Measurements from ENCODE around the gene DNAL1.

The DNAL1 gene

DNA sequence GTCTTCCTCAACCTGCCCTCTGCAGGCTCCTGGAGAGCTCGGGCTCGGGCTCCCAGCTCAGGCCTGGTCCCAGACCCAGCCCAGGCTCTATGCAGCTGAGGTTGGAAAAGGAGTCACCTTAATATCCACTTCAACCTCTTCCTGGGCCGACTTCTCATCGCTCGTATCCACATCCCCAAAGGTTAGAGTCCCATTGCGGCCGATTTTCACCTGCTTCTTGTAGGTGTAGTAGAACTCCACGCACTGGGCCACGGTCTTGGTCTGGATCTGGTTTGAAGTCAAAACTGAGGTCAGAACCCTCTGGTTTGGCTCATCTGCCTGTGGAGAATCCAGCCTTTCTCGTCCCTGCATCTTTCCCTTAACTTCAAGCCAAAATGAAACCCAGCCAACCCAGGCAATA is 77.8 kb downstream of the DNAL1 start:
- FAIRE-seq (no peak), DNase-seq (ENCODE audit: low spot score) (no peak)

DNA sequence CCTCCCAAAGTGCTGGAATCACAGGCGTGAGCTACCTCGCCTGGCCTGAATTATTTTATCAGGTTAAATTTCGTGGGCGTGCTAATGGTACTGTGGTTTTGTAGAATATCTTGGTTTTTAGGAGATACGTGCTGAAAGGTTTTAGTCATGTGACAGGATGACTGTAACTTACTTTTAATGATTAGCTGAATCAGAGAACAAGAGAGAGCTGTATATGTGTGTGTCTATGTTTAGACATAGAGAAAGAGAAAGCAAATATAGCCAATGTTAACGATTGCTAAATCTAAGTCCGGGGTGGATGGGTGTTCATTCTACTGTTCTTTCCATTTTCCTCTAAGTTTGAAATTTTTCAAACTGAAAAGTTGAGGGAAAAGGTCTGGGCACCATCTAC is 78.6 kb downstream of the DNAL1 start:
- FAIRE-seq, result peak; percentile 90
- DNase-seq (ENCODE audit: low spot score), result peak; percentile 80

DNA sequence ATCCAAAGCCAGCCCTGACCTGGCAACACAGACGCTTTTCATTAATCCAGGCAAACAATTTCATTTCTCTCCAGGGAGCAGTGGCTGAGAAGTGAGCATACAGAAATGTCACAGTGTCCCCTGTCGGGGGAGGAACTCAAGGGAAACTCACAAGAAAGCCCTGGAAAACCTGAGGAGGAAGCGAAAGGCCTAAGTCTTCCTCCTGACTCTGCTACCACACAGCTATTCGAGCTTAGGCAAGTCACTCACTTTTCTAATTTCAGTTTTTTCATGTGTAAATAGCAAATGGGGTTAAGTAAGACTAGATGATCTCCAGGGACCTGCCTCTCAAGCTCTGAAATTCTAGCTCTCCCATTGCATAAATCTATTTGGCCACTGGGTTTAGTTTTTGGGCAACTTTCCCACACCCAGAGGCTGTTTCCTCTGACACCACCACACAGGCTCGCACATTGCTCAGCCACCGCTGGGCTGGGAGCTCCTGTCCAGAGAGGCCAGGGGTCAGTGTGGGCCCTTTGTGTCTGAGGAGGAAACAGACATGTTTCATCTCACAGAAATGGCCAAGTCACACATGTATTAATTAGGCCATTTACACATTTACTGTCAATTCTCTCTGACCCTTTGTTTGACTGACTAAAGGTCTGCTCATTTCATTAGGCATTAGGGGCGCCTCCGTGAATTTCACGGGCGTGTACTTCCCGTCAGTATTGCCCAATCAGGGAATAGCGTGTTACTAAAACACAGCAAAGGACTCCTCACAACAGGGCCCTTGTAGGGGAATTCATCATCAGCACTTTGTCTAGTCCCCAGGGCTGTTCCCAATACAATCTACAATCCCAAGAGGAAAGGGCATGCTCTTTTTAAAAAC is 79.2 kb downstream of the DNAL1 start:
- peak; percentile 71 for DNase-seq (ENCODE audit: low spot score)

DNA sequence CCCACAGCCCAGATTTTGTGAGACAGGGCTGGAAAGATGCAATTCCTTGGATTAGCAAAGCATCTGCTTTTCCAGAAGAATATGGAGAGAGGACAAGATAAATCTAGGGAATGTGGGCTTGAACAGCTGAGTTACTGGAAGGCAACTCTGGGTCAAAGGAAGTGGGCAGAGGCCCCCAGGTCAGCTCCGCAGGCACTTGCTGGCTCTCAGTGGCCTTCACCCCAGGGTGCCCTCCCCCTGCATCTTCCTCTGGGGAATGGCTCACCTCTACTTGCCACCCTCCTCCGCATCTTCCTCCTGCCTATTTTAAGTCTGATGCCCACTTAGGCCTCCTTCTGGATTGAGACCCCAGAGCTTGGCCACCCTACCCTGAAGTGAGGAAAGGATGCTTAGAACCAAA is 79.9 kb downstream of the DNAL1 start:
- no peak for DNase-seq (ENCODE audit: low spot score)
- FAIRE-seq, result no peak

More for the DNA sequence above, 79.2 kb downstream of the DNAL1 start:
- peak; percentile 79 for FAIRE-seq

DNA sequence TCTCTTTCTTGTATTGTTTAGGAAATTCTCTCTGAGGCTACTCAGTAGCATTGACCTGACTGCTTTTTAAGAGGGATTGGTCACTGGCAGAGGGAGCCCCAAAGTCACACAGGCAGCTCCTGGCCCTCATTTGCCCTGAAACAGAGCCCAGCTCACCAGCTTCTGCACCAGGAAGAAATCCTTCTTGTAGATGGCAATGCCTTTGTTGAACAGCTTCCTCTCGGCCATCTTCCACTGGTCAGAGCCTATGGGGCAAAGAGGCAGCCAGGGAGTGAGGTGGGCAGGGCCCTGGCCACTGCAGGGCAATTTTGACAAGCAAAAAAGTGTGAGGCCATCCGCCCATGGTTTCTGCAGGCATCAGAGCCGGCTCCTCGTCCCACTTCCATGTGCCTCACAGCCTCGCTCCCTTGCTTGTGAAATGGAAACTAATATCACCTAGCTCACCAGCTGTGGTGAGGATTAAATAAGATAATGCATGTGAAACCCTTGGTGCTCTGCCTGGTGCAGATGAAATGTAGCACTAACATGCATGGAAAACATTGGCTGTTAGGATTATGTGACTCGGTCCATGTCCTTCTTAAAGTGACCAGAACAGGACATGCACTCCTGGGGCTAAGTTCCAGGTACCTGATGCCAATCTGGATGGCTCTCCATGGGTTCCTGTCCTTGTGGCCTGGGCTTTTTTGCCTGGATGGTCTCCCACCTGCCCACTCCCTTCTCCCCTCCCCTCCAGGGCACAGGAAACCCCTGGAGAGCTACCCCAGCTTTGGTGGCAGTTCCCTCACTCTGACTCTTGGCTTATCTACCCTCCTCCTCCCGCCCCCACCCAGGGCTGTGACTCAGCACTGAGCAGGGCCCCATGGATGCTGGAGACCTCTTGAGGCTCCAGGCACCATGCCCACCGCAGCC is 80.6 kb downstream of the DNAL1 start:
- DNase-seq (ENCODE audit: low spot score), result peak; percentile 56
- FAIRE-seq, result peak; percentile 11

DNA sequence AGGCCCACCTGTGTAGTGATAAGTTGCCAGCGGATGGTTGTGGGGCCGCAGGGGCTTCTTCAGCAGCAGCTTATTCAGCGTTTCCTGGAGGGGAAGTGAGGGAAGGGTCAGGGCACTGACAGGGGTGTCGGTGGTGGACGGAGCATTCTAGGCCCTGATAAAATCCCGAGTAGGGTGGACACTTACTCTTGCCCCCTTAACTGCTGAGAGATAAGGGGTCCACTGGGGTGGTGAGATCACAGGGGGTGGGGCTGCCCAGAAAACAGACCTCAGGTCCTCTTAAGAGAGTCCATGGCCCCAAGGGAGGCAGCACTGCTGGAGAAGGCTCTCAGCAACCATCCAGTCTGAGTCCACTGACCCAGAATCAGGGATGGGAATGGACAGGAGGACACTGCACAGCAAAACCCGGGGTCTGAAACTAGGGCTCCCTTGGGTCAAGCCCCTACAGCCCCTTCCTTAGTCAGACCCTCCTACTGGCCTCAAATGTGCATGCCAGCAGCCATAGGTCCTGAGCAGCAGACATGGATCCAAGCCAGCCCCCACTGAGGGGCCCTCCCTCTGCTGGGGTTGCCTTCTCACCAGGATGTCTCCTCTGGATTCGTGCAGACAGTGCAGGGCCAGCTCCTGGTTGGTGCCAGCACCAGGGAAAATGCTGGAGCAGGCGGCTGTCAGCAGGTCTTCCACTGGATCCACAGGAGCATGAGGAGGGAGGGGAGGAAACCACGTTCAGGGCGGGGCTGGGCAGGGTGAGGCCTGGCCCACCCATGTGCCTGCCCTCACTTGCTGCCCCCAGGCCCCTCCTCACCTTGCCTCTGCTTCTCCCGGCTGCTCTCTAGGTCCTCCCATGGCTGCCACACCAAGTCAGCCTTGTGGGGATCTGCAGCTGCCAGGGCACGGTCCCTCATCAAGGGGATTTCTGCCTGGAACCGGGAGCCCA is 81.5 kb downstream of the DNAL1 start:
- FAIRE-seq (no peak), DNase-seq (ENCODE audit: low spot score) (peak; percentile 48)

DNA sequence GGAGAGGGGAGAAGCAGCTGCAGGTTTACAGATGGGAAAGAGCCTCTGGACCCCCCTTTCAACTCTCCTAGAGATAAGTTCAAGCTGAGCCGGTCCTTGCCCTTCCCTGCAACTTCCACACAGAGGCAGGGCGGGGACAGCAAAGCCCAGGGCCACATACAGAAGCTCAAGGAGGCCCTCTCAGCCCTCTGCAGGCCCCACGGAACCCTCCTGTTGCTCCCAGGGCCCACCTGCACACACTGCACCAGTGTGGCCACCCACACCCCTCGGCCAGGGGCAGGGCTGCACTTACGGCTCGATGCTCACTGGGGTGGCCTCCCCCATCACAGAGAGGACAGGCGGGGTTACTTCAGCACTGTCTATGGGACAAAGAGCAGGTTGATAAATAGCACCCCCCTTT is 82.4 kb downstream of the DNAL1 start:
- no peak for FAIRE-seq
- DNase-seq (ENCODE audit: low spot score), result no peak

DNA sequence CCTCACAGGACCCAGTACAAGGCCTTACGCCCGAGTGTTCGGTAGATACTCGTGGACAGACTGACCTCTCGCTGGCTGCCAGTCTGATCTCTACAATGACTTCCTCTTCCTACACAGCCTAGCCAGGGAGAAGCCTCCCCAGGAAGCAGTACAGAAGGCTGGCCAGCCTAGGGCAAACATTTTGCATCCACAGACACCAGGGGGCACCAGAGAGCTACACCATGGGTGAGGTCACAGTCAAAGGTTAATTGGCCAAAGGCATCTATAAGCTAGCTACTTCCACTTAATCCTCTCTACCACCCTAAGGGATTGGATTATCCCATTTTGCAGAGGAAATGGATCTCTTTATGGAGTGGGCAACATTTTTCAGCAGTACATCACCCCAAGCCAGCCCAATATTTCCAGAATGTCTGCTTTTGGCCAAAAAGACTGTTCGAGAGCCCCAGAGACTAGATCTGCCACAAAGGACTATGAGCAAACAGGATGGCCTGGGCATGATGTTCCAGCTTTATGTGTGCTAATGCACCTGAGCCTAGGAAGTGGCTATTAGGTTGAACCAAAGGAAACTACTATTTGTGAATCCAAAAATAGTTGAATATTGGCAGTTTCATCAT is 84.0 kb downstream of the DNAL1 start:
- DNase-seq (ENCODE audit: low spot score), result peak; percentile 72
- no peak for FAIRE-seq

DNA sequence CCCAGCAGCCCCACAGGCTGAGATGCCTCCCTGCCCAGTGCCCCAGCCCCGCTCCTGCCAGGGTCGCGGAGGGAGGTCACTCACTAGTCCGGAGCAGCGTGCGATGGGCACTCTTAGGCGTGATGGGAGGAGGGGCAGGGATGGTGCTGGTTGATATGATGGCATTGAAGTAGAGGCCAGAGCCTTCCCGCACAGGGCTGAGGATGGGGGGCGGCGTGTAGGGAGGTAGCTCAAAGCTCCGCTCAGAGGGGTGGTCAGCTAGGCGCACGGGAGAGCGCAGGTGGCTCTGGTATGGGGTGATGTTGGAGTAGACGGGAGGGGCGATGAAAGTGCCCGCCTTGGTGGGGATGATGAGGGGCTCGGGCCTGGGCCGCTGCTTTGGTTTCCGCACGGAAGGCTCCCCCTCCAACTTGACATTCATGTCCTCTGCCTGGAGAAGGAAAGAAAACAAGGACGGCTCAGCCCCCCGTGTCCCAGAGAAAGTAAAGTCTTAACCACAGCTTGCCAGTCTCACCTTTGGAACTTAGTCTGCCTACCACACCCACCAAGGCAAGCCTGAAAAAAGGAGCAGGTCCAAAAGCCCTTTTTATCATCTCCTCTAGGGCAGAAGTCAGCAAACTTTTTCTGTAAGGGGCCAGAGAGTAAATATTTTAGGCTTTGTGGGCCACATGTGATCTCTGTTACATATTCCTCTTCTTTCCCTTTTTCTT is 84.9 kb downstream of the DNAL1 start:
- DNase-seq (ENCODE audit: low spot score) (no peak), FAIRE-seq (no peak)

DNA sequence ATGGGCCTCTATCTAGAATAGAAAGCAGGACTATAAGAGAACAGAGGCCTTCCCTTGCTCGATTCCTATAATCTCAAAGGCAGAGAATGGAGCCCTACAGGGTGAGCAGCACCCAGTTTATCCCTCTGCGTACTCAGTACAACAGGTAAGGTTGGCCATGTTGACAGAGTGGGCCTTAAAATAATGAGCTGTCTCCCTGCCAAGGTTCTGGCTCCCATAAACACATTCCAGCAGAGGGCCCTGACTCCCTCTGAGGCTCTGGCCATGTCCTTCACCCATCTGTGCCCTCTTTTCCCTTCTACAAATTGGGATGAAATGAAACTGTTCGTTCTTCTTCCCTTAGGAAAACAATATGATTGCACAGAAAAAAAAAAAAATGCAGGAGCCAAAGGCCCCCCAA is 86.3 kb downstream of the DNAL1 start:
- FAIRE-seq (no peak), DNase-seq (ENCODE audit: low spot score) (no peak)

DNA sequence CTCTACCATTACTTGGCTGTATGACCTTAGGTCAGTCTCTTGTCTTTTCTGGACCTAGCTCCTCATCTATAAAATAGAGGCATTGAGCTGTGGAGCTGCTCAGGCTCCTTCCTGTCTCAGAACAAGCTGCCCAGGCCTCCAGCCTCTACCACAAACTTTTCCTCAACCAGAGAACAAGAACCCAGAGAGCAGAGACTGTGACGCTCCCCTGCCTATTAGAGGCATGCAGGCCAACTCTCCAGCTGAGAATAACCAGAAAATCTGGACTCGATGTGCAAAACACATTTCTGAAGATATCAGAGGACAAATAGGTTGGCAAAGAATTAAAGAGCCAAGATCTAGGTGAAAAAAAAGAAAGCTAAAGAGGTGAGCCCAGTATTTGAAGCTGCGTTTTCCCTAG is 87.2 kb downstream of the DNAL1 start:
- FAIRE-seq (no peak), DNase-seq (ENCODE audit: low spot score) (no peak)

DNA sequence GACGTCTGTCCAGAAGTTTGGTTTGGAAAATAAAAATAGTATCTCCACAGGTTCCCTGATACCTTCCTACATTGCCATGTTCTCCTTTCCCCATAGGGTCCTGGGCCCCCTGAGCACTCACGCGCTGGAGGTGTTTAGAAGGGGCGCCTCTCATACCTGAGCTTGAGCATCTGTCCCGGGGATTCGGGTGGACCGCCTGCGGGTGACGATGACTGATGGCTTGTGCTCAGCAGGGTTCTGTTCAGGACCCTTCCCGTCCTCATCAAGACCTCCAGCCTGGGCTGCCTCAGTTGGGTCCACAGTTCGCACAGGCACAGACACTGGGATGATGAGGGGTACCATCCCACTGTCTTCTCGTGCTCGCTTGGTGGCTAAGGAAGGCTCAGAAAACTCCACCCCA is 92.1 kb downstream of the DNAL1 start:
- FAIRE-seq, result no peak
- no peak for DNase-seq (ENCODE audit: low spot score)

DNA sequence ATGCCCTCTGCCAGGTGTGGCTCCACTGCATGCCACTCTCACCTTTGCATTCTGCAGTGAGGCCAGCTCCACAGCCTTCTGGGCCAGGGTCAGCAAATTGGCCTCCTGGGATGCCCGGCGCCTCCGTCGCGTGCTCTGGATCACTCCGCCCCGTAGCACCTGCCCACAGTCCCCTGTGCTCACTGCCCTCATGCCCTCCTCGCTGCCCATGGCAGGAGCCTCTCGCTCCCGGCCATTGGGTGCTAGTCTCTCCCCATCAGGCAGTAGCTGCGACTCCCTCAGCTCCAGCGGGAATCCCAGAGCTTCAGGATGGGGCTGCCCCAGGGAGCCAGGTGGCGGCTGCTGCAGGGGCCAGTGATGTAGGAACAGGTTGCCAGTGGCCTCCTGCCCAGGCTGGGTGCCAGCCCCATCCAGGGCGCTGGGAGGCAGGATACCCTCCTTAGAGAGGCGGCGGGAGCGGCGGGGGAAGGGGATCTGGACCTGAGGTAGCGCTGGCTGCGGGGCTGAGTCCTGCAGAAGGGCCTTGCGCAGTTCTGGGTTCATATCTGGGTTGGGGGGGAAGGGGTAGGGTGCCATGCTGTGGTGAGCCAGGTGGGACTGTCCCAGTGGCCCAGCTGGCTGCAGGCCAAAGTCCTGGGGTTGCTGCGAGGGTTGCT is 93.9 kb downstream of the DNAL1 start:
- DNase-seq (ENCODE audit: low spot score) (no peak), FAIRE-seq (no peak)

DNA sequence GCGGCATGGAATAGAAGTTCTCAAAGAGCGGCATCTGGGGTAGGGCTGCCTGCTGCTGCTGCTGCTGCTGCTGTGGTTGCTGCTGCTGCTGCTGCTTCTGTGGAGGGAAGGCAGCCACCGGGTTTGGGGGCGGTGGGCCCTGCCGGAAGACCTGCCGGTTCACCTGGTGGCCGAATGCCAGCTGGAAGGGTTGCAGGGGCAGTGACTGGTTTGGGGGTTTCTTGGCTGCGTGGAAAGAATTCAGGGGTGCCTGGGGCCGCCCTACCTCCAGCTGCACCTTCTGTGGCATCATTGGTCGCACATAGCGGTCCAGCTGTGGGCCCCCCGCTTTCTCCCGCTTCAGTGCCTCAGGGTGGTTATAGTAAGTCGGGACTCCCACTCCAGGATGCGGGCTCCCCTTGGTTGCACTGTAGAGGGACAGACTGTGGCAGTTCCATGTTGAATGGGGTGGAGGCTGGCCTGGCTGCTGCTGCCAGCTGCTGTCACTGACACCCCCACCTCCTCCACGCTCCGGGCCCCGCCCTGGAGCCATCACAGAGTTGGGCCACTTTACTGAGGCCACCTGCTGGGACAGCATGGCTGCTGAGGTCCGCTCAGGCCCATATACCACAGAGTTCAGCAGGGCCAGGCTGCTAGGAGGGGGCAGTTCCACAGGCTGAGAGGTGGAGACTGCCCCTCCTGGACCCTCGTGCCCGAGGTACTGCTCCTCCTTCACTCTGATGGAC is 94.5 kb downstream of the DNAL1 start:
- FAIRE-seq, result no peak
- DNase-seq (ENCODE audit: low spot score), result no peak

DNA sequence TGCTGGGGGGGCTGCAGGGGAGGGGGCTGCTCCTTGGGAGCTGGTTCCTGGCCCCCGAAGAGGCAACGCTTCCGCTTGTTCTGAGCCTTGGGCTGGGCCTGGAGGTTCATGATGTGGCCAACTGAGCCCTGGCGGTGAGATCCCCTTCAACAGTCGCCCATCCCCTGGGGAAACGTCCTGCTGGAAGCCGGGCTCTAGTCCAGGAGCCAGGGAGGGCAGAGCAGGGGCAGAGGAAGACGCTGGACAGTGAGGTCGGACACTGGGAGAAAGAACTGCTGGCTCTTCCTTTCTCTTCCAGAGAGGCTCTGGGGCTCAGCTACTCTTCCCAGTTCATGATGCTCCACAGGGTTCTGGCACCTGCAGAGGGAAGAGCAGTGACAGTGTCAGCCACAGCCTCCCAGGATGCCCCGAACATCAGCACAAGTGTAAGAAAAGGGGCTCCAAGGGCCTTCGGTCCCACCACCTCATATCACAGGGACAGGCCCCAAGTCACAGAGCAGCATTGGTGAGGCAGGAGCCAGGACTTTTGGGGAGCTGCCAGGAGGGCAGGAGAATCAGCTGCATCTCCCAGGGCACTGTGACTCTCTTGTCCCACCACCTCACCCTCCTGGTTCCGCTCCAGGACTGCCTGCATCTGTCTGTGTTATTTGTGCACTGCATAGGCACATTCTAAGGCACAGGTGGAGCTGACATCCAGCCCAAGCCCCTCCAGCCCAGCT is 95.3 kb downstream of the DNAL1 start:
- DNase-seq (ENCODE audit: low spot score) (no peak), FAIRE-seq (no peak)

DNA sequence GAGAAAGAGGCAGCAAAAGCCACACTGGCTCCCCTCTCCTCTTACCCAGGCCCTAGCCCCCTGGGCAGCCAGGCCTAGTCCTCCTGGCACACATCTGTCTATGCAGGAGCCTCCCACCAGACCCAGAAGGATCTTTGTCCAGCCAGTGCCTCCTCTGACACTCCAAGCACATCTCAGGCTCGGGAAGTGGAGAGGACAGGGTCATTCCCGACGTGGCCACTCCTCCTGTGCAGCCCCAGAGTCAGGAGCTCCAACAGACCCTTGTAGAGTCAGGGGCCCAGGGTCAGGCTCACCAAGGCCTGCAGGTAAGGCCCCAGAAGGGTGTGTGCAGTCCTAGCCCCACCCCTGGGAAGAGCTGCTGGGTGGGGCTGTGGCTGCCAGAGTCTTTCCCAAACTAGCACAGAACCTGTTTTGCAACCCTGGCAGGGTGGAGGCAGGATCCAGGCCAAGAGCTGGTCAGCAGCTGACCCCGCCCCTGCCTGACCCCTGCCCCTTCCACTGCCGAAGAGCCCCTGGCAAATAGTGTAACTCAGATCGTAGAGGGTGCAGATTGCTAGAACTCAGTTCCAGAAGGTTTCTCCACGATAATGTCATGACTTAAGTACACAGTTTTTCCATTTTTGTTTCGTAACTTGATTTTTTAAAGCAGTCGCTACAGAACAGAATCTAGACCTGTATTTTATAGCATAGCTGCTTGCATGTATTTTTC is 96.0 kb downstream of the DNAL1 start:
- no peak for FAIRE-seq

DNA sequence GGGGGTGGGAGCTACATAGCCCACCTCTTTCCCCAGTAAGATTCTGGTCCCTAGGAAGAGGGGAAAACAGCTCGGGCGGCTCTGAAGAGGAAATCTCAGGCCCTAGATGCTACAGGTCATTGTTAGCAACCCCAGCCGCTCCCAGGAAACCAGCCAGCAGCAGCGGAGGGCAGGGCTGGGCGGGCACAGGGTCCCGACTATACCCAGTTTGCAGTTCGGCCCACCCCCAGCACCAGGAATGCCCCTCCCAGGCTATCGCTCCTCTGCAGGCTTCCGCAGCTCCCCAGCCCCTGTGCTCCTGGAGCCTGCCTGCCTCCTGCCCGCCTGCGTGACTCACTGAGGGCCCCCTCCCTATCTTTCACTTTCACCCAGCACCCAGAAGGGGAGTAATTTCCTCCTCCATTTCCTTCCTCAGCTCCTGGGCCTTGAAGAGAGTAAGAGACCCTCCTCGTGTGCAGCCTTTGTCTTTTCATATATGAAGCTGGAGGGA is 96.6 kb downstream of the DNAL1 start:
- FAIRE-seq (no peak), DNase-seq (ENCODE audit: low spot score) (peak; percentile 66)

More for the DNA sequence above, 96.0 kb downstream of the DNAL1 start:
- no peak for DNase-seq (ENCODE audit: low spot score)
